Activated CD8-positive, alpha-beta memory T cell treated with anti-CD3 and anti-CD28 coated beads for 36 hours (primary cell): ENCODE measurements around the gene PRR35. TPM values are rescaled to one million over a fixed set of nuclear protein-coding genes. Genes with fewer than 3 reads are reported as not detected.

ENCODE experiments used
- CTCF ChIA-PET: fragments of 350-600 bp; sonication (Branson Sonifier 250); formaldehyde crosslinking; loops from one replicate; lab custom pipeline; 2021; ENCODE audit warnings: antibody characterized with exemption; lab: Charles Lee
- POLR2A ChIA-PET: fragments of 350-600 bp; sonication (Branson Sonifier 250); formaldehyde crosslinking; loops from one replicate; lab custom pipeline; 2021; ENCODE audit warnings: antibody characterized with exemption; lab: Charles Lee
- total RNA-seq, 2 experiments: library from RNA; stranded (reverse); gene quantifications; one replicate each; pipeline ENCODE4 v1.2.3, GENCODE V29; 2021

Gene PRR35
- total RNA-seq, 2 experiments from 2014 or later: not detected

DNA sequence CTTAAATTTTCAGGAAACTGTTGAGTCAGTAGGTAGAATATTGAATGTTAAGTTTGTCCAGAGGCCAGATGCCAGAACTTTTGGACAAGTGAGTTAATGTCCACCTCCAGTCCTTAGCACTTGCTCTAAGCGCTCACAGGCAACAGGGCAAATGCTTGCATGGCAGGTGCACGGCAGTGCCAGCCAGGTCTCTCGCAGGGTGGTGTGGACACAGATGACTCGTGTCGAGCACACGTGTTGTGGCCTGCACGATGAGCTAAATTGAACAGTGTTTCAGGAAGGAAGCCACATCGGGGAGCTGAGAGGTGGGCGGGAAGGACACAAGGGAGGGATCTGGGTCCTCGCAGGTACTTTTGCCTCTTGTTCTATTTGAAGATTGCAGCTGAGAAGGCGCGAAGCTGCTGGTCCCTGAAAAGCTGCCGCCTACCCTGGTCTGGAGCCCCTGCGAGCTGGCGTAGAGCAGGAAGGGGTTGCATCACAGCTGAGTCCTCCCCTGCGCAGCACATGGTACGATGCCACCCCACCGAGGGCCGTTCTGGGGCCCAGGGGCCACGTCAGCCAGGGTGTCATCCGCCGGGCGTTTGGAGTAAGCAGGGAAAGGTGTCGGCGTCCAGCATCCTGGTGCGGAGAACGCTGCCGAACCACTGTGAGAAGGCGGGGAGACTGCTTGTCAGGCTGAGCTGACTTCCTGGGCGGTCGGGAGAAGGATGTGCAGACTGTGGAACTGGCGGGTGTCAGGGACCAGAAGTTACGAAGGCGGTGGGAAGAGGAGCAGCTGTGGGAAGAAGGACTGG is 35.9 kb downstream of the PRR35 start:
- ChIA-PET POLR2A (interaction anchor here (0.6 kb wide), 1 partner anchor 40 kb away, joined by 3 read pairs; no protein-coding TSS in a partner anchor), CTCF (interaction anchor here (0.7 kb wide), 1 partner anchor 17 kb away, joined by 3 read pairs; no protein-coding TSS in a partner anchor)

DNA sequence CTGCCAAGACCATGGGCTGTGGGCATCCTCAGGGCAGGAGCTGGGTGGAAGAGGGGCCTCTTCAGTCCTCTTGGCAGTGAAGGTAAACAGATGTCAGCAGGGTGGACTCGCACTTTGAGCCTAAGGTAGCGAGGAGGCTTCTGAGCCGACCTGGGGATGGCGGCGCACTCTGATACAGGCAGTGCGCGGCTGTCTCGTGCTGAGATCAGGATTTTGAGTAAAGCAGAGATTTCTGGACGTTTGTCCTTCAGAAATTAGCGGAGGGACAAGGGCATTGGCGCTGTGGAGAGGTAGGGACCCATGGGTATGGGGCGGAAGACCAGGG is 36.5 kb downstream of the PRR35 start:
- ChIA-PET CTCF (interaction anchor here (0.7 kb wide), 1 partner anchor 17 kb away, joined by 3 read pairs; no protein-coding TSS in a partner anchor), POLR2A (no interaction called here)

DNA sequence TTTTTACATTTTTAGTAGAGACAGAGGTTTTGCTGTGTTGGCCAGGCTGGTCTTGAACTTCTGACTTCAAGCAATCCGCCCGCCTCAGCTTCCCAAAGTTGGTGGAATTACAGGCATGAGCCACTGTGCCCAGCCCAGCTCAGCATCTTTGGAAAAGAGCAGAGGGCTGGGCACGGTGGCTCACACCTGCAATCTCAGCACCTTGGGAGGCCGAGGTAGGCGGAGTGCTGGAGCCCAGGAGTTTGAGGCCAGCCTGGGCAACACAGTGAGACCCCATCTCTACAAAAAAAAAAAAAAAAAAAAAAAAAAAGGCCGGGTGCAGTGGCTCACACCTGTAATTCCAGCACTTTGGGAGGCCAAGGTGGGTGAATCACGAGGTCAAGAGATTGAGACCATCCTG is 37.5 kb downstream of the PRR35 start:
- CTCF ChIA-PET: interaction anchor here (0.7 kb wide), 1 partner anchor 9 kb away, joined by 3 read pairs; no protein-coding TSS in a partner anchor
- POLR2A ChIA-PET: interaction anchor here (0.7 kb wide), 1 partner anchor 11 kb away, joined by 4 read pairs; no protein-coding TSS in a partner anchor

DNA sequence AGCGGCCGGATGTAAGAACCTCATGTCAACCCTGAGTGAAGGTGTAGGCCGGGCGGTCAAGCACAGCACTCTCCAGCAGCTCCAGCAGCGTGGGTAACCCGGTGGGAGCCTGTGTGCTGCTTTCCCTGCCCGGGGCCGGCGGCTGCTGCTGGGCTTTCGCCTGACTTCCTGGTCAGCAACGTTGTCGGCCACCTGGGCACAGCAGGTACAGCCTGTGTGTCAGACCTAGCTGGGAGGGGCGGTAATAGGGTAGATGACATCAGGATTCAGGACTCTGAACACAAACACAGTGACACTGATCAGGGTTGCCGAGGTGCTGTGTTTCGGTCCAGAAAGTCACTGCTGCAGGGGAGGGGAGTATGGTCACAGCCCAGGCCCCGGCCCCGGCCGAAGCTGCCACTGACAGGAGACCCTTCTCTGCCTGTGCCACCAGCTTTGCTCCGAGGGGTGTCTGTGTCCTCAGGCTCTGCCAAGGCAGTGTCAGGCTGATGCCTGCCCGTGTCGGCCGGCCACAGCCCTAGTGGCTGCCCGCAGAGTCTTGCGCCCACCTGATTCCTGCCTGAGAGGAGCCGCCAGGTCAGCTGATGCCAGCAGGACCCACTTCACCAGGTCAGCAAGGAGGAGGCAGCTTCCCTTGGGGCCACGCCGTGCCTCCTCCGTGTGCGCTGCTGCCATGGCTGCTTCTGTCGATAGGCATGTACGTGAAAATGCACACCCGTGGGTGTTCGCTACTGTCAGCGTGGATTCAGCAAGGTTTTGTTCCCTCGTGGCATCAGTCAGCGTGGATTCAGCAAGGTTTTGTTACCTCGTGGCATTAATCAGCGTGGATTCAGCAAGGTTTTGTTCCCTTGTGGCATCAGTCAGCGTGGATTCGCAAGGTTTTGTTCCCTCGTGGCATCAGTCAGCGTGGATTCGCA is 38.9 kb downstream of the PRR35 start:
- ChIA-PET POLR2A (no interaction called here), CTCF (interaction anchor here (0.6 kb wide), 1 partner anchor 399 kb away, joined by 3 read pairs; no protein-coding TSS in a partner anchor)

DNA sequence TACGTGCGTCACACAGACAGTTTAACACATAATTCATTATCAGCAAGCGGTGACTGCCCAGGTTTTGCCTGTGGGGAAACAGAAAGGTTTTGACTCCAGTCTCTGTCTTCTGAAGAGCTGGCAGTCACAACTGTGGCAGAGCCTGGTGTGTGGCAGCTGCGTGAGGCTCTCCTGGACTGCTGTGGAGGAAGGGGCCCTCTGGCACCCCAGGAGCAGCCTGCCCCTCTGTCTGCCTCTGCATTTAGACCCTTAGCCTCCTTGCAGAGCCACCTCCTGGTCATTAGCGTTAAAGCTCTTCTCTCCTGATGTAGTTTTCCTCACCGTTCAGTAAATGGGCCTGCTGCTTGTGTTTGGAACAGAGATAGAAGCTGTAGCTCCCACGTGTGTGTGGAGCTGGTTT is 40.6 kb downstream of the PRR35 start:
- ChIA-PET CTCF (interaction anchor here (0.7 to 1.2 kb wide), 3 partner anchors 9 to 21 kb away, joined by 3 read pairs; no protein-coding TSS in a partner anchor), POLR2A (interaction anchor here (1.4 kb wide), 1 partner anchor 12 kb away, joined by 3 read pairs; no protein-coding TSS in a partner anchor)

DNA sequence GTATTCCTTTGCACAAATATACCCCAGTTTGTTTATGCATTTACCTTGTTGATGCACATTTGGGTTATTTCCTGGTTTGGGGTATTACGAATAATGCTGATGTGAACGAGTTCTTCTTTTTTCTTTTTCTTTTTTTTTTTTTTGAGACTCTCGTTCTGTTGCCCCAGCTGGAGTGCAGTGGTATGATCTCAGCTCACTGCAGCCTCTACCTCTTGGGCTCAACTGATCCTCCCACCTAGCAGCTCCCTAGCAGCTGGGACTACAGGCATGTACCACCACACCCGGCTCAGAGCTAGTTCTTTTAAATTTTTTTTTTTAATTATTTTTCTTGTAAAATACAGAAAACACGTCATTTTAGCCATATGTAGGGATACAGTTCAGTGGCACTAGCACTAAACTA is 43.7 kb downstream of the PRR35 start:
- CTCF ChIA-PET: no interaction called here
- POLR2A ChIA-PET: no interaction called here

DNA sequence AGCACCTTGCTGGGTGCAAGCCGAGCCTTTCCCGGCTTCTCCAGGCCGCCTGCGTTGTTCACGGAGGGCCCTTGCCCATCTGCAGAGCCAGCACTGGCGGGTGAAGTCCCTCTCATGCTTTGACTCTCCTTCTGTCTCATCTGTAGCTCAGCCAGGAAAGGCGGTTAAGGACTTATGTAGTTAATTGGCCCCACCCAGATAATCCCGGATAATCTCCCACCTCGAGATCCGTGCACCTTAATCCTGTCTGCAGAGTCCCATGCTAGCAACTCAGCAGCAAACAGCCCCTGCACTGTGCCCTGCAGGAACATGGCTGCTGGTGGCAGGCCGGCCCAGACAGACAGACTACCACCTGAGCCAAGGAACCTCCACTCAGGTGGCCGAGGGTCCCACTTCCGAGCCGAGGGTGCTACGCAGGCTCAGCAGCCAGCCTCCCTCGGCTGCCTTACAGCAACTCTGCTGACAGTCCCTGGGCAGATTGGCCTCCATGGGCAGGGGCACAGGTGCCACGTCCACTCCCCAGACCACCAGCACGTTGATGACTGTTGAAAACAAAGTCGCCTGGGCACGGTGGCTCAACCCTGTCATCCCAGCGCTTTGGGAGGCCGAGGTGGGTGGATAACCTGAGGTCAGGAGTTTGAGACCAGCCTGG is 46.6 kb downstream of the PRR35 start:
- CTCF ChIA-PET: interaction anchor here (0.6 kb wide), 1 partner anchor 9 kb away, joined by 3 read pairs; no protein-coding TSS in a partner anchor
- POLR2A ChIA-PET: no interaction called here

DNA sequence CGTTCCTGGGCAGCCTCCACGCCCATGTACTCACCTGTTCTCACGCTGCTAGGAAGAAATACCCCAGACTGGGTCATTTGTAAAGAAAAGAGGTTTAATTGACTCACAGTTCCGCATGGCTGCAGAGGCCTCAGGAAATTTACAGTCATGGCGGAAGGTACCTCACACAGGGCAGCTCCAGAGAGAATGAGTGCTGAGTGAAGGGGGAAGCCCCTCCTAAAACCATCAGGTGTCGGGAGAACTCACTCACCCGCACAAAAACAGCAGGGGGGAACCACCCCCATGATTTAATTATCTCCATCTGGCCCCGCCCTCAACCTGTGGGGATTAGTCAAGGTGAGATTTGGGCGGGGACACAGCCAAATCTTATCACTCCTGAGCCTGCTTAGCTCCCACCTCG is 47.8 kb downstream of the PRR35 start:
- ChIA-PET POLR2A (no interaction called here), CTCF (interaction anchor here (2.5 kb wide), 1 partner anchor 28 kb away, joined by 8 read pairs; no protein-coding TSS in a partner anchor)

DNA sequence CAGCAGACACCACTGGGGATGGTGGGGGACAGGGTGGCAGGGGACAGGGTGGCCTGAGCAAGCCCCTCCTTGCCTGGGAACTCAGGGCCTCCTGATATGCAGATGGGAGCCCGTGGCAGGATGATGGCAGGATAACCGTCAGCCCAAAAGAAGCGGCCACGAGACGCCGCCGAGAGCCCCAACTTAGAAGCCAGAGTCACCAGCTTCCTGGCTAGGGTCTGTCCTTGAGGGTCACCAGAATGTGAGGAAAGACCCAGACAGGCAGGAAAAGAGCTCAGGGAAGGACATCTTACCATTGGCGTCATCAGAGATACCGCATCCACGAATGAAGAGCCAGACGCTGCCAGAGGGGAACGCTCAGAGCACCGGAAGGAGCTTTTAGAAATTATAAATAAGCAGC is 49.1 kb downstream of the PRR35 start:
- ChIA-PET CTCF (interaction anchor here (0.8 to 2.5 kb wide), 2 partner anchors 8 to 30 kb away, joined by 3 to 8 read pairs; no protein-coding TSS in a partner anchor), POLR2A (interaction anchor here (0.6 kb wide), 1 partner anchor 11 kb away, joined by 4 read pairs; no protein-coding TSS in a partner anchor)

DNA sequence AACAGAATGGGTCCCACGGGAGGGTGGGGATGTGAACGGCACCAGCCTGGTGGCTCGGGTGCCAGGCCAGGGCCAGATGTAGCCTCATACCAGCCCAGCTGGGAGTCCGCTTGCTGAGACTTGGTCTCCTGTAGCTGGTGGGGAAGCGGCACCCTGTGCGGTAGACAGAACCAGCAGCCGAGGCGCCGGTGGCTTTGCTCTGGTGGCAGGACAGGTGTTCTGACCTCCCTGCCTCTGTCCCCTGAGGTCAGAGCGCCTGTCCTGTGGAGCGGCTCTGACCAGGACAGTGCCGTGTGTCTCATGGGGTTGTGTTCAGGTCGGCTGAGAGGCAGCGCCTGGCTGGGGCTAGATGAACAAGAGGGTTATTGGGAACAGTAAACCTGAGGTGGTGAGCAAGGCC is 49.8 kb downstream of the PRR35 start:
- ChIA-PET CTCF (interaction anchor here (0.8 to 2.5 kb wide), 2 partner anchors 9 to 30 kb away, joined by 3 to 8 read pairs; no protein-coding TSS in a partner anchor), POLR2A (no interaction called here)

DNA sequence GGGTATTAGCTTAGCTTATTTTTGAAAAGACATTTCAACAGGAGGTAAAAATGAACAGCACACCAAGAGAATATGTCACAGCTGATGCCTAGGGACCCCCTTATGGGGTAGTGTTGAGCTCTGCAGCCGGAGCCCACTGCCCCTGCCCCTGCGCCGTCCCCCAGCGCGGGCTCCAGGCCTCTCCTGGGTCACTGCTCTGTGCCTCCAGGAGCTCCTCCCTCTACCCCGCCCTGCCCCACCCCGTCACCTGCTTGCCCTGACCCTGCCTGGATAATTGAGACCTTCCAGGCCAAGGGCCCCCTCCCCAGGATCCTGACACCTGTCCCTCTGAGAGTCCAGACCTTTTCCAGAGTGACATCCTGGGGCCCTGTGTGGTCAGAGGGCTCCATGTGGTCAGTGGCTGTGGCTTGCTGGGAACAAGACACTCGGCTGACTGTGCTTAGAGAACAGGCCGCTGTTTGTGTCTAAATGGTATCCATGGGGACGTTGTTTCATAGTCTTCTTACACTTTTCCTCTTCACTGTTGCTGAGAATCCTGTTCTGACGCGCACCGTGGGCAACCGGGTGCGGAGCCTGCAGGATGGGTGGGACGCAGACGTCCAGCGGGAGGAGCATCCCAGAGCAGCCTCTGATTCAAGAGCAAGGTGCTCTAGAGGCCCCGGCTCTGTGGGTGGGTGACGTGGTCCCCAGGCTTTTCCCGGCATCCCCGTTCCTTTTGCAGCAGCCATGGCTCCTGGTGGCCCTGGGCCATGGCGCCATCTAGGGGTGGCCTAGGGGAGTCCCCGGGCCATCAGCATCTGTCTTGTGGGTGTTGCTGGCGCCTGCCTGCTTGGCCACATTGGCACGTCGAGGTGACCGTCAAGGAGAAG is 50.6 kb downstream of the PRR35 start:
- ChIA-PET POLR2A (no interaction called here), CTCF (no interaction called here)

DNA sequence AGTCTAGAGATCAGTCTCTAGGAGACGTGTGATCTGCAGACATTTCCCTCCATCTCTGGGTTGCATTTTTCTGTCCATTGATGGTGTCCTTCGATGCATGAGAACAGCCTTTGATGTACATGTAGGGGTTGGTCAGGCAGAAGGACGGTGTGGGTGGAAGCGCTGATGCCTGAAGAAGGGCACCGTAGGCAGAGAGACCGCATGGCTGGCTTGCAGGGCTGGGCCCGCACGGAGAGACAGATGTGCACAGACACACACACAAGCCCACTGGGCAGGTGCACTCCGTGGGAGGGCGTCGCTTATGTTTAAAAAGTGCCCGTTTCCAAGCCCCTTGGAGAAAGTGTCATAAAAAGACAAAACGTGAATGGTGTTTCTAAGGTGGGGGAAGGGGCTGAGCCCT is 54.9 kb downstream of the PRR35 start:
- CTCF ChIA-PET: no interaction called here
- POLR2A ChIA-PET: no interaction called here

Other genes with a start within 250 kb of the PRR35 start
- 10 to 100 TPM; 24.7 to 25.6 TPM for gene AXIN1, start 207.7 kb upstream of the PRR35 start, total RNA-seq
- gene MRPL28, start 189.9 kb upstream of the PRR35 start, total RNA-seq: 10 to 100 TPM; 94.6 to 97.6 TPM
- 10 to 100 TPM; 33.9 to 36.9 TPM for gene PGAP6, start 178.4 kb upstream of the PRR35 start, total RNA-seq
- gene NME4, start 163.2 kb upstream of the PRR35 start, total RNA-seq: 10 to 100 TPM; 16.6 to 17.7 TPM
- gene DECR2, start 158.5 kb upstream of the PRR35 start, total RNA-seq: 10 to 100 TPM in 1 of 2 experiments, 1 to 10 TPM in 1; 8.2 to 10.2 TPM
- gene RAB11FIP3, start 134.7 kb upstream of the PRR35 start, total RNA-seq: 10 to 100 TPM; 28.2 to 29.3 TPM
- 100 to 1,000 TPM; 107 to 108 TPM for gene CAPN15, start 32.7 kb upstream of the PRR35 start, total RNA-seq
- gene NHLRC4, start 6.6 kb downstream of the PRR35 start, total RNA-seq: under 1 TPM; 0.25 to 0.27 TPM
- 10 to 100 TPM; 46.7 to 50.8 TPM for gene PIGQ, start 9.6 kb downstream of the PRR35 start, total RNA-seq
- 10 to 100 TPM in 1 of 2 experiments, 1 to 10 TPM in 1; 8.9 to 11.1 TPM for gene RAB40C, start 29.7 kb downstream of the PRR35 start, total RNA-seq
- under 1 TPM; 0.15 to 0.19 TPM for gene WFIKKN1, start 70.6 kb downstream of the PRR35 start, total RNA-seq
- 100 to 1,000 TPM; 136 to 137 TPM for gene METTL26, start 75.9 kb downstream of the PRR35 start, total RNA-seq
- 10 to 100 TPM; 63.5 to 73.0 TPM for gene MCRIP2, start 81.4 kb downstream of the PRR35 start, total RNA-seq
- gene WDR90, start 89.0 kb downstream of the PRR35 start, total RNA-seq: 10 to 100 TPM; 87.3 to 89.6 TPM
- 100 to 1,000 TPM; 136 to 147 TPM for gene RHOT2, start 107.7 kb downstream of the PRR35 start, total RNA-seq
- gene RHBDL1, start 115.3 kb downstream of the PRR35 start, total RNA-seq: under 1 TPM; 0.48 to 0.63 TPM
- gene STUB1, start 120.0 kb downstream of the PRR35 start, total RNA-seq: 100 to 1,000 TPM; 100 to 106 TPM
- 10 to 100 TPM; 48.7 to 49.3 TPM for gene JMJD8, start 123.9 kb downstream of the PRR35 start, total RNA-seq
- gene WDR24, start 130.0 kb downstream of the PRR35 start, total RNA-seq: 10 to 100 TPM; 22.0 to 23.6 TPM
- 1 to 10 TPM; 4.1 to 5.7 TPM for gene FBXL16, start 145.4 kb downstream of the PRR35 start, total RNA-seq
- gene METRN, start 154.7 kb downstream of the PRR35 start, total RNA-seq: 10 to 100 TPM; 35.3 to 37.7 TPM
- gene ANTKMT, start 160.8 kb downstream of the PRR35 start, total RNA-seq: 10 to 100 TPM; 69.1 to 69.9 TPM
- 1 to 10 TPM; 8.6 TPM for gene CCDC78, start 166.0 kb downstream of the PRR35 start, total RNA-seq
- 10 to 100 TPM; 29.0 to 31.5 TPM for gene HAGHL, start 166.7 kb downstream of the PRR35 start, total RNA-seq
- gene CIAO3, start 180.6 kb downstream of the PRR35 start, total RNA-seq: 10 to 100 TPM; 33.4 to 34.5 TPM
- not detected for gene MSLN, start 200.3 kb downstream of the PRR35 start, total RNA-seq
- 10 to 100 TPM; 40.6 to 44.4 TPM for gene RPUSD1, start 228.0 kb downstream of the PRR35 start, total RNA-seq
- 100 to 1,000 TPM; 122 to 128 TPM for gene CHTF18, start 228.2 kb downstream of the PRR35 start, total RNA-seq
- gene GNG13, start 240.3 kb downstream of the PRR35 start, total RNA-seq: not detected